ENCODE measurements around the gene MEF2A.

Gene MEF2A

GRCh38 chr15:99564221-99565048 lies 1.3 kb upstream of the MEF2A start:
- FAIRE-seq (peak; percentile 92), DNase-seq (ENCODE audit: insufficient read length) (no peak)
- TF ChIP-seq TAF1 (IDR thresholded peaks at IDR 0.05; ENCODE audit: borderline replicate concordance, low read depth, low read length) (no peak), POLR2A (IDR thresholded peaks at IDR 0.05; ENCODE audit: low read depth, low read length) (0 out of 2 replicates have a peak, but pooled peaks have one; percentile 35), POLR2AphosphoS5 (IDR thresholded peaks at IDR 0.05; ENCODE audit: low read depth, low read length) (peak; percentile 24; the same call in 1 of the 2 replicates)

- FAIRE-seq (no peak), DNase-seq (ENCODE audit: insufficient read length) (no peak)
- TF ChIP-seq POLR2AphosphoS5 (IDR thresholded peaks at IDR 0.05; ENCODE audit: low read depth, low read length) (no peak; the same call in 1 of the 2 replicates), POLR2A (IDR thresholded peaks at IDR 0.05; ENCODE audit: low read depth, low read length) (peak; percentile 64; the same call in 1 of the 2 replicates)
These were observed 810 bp upstream of the MEF2A start for GRCh38 chr15:99565049-99565298.

- DNase-seq (ENCODE audit: insufficient read length) (peak; percentile 23), FAIRE-seq (no peak)
- no peak for TF ChIP-seq POLR2A (IDR thresholded peaks at IDR 0.05; ENCODE audit: low read depth, low read length)
- no peak for TF ChIP-seq TAF1 (IDR thresholded peaks at IDR 0.05; ENCODE audit: borderline replicate concordance, low read depth, low read length)
- no peak; the same call in 1 of the 2 replicates for TF ChIP-seq POLR2AphosphoS5 (IDR thresholded peaks at IDR 0.05; ENCODE audit: low read depth, low read length)
These were observed 543 bp downstream of the MEF2A start for GRCh38 chr15:99566157-99566897.

DNA sequence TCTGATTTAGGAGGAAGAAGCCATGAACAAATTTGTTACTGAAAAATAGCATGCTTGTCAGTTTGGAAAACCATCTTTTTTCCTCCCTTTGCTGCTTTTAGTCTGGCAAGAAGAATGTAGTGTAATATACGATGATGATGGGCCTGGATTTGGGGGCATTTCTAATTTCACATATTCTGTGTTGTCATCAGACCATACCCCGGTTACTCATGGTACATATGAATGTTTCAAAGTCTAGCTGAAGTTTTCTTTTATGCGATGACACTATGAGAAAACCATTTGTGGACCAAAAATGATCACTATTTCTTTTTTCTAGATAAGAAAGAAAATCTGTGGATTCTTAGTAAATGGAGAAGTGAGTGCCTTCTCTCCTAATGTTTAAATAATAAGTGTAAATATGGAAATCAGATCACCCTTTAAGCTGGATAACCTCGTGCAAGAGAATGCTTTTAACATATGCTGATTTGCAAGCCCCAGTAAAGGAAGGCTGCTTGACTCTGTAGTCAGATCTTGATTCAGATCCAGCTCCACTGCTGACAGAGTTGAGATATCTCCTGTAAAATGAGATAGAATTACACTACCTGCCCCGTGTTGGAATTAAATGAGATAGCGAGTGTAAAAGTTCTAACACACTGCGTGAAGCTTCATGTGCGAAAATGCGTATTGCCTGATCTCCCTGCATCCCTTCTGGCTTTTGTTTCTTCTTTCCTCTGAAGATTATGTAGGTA lies 3.0 kb downstream of the MEF2A start:
- DNase-seq (ENCODE audit: insufficient read length) (no peak), FAIRE-seq (peak; percentile 78)
- no peak for TF ChIP-seq POLR2AphosphoS5 (IDR thresholded peaks at IDR 0.05; ENCODE audit: low read depth, low read length)
- no peak for TF ChIP-seq POLR2A (IDR thresholded peaks at IDR 0.05; ENCODE audit: low read depth, low read length)
- no peak for TF ChIP-seq TAF1 (IDR thresholded peaks at IDR 0.05; ENCODE audit: borderline replicate concordance, low read depth, low read length)

GRCh38 chr15:99571299-99571698 lies 5.5 kb downstream of the MEF2A start:
- DNase-seq (ENCODE audit: insufficient read length) (no peak), FAIRE-seq (no peak)
- TF ChIP-seq TAF1 (IDR thresholded peaks at IDR 0.05; ENCODE audit: borderline replicate concordance, low read depth, low read length) (no peak), POLR2A (IDR thresholded peaks at IDR 0.05; ENCODE audit: low read depth, low read length) (no peak), POLR2AphosphoS5 (IDR thresholded peaks at IDR 0.05; ENCODE audit: low read depth, low read length) (no peak)

- FAIRE-seq = no peak
- DNase-seq (ENCODE audit: insufficient read length) = no peak
- TF ChIP-seq POLR2A (IDR thresholded peaks at IDR 0.05; ENCODE audit: low read depth, low read length) = no peak
These were observed 8.3 kb downstream of the MEF2A start for GRCh38 chr15:99574048-99574447.

DNA sequence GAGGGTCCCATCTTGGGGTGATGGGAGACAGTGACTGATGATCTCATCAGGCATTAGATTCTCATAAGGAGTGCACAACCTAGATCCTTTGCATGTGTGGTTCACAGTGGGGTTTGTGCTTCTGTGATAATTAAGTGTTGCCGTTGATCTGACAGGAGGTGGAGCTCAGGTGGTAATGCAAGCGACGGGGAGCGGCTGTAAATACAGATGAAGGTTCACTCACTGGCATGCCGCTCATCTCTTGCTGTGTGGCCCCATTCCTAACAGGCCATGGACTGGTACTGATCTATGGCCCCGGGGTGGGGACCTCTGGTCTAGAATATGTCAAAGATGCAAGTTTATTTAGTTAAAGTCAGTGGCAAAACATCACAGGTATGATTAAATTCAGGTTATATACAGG lies 8.7 kb downstream of the MEF2A start:
- no peak for TF ChIP-seq POLR2AphosphoS5 (IDR thresholded peaks at IDR 0.05; ENCODE audit: low read depth, low read length)
- TF ChIP-seq POLR2A (IDR thresholded peaks at IDR 0.05; ENCODE audit: low read depth, low read length) = no peak
- no peak for TF ChIP-seq TAF1 (IDR thresholded peaks at IDR 0.05; ENCODE audit: borderline replicate concordance, low read depth, low read length)
- FAIRE-seq (no peak), DNase-seq (ENCODE audit: insufficient read length) (no peak)

DNA sequence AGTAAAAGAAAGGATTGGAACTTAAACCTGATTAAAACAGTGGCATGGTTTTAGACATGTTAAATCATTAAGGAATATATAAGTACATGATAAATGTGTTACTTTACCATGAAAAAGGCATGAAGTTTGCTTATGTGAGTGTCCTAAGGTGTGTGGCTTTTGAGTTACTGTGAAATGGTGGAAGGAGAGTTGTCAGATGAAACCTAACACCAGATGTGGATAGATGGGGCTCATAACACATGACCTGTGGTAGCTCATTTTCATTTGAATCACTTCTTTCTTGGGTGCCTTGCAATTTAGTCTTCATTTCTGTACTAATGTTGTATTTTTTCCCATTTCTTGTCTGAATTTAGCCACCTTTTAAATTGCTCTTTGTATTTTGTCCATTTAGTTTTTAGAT lies 13.0 kb downstream of the MEF2A start:
- no peak for DNase-seq (ENCODE audit: insufficient read length)
- TF ChIP-seq POLR2A (IDR thresholded peaks at IDR 0.05; ENCODE audit: low read depth, low read length) (no peak), POLR2AphosphoS5 (IDR thresholded peaks at IDR 0.05; ENCODE audit: low read depth, low read length) (no peak)
- FAIRE-seq = no peak

DNA sequence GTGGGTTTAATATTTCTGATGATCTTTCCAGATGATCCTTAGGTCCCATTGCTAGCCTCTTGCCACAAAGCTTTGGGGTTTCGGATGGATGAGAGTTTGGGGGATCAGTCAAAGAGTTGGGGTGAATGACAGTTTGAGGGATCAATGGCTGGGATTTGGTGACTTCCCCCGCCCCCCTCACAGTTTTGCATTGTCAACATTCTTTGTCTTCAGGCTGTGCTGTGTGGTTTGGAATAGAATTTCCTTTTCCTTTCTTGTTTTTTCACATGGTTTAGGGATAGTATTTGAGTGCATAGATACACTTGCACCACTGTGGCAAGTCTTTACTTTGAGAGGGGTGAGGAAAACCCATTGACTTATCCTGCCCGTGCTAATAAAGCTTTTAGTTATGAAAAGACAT lies 14.3 kb downstream of the MEF2A start:
- DNase-seq (ENCODE audit: insufficient read length) (no peak), FAIRE-seq (no peak)
- no peak for TF ChIP-seq TAF1 (IDR thresholded peaks at IDR 0.05; ENCODE audit: borderline replicate concordance, low read depth, low read length)
- TF ChIP-seq POLR2A (IDR thresholded peaks at IDR 0.05; ENCODE audit: low read depth, low read length) = no peak
- TF ChIP-seq POLR2AphosphoS5 (IDR thresholded peaks at IDR 0.05; ENCODE audit: low read depth, low read length) = no peak

- TF ChIP-seq POLR2AphosphoS5 (IDR thresholded peaks at IDR 0.05; ENCODE audit: low read depth, low read length) (no peak), POLR2A (IDR thresholded peaks at IDR 0.05; ENCODE audit: low read depth, low read length) (no peak), TAF1 (IDR thresholded peaks at IDR 0.05; ENCODE audit: borderline replicate concordance, low read depth, low read length) (no peak)
- FAIRE-seq (no peak), DNase-seq (ENCODE audit: insufficient read length) (no peak)
These were observed 16.8 kb downstream of the MEF2A start for GRCh38 chr15:99582508-99582960.

DNA sequence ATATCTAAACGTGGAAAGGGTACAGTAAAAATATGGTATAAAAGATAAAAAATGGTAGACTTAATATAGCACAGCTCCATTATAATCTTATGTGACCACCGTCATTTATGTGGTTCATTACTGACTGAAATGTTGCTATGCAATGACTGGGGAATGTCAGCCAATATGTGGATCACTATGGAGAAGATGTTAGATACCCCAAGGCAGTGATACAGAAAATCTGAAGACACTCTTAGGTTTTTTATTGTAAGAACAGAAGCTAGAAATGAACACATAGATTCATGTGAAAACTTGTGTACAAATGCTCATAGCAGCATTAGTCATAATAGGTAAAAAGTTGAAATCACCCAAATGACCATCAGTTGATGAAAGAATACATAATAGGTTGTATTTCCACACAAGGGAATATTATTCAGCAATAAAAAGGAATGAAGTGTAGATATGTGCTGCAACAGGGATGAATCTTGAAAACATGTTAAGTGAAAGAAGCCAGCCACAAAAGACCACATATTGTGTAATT lies 18.4 kb downstream of the MEF2A start:
- FAIRE-seq (no peak), DNase-seq (ENCODE audit: insufficient read length) (no peak)
- no peak for TF ChIP-seq POLR2A (IDR thresholded peaks at IDR 0.05; ENCODE audit: low read depth, low read length)
- no peak for TF ChIP-seq TAF1 (IDR thresholded peaks at IDR 0.05; ENCODE audit: borderline replicate concordance, low read depth, low read length)
- no peak for TF ChIP-seq POLR2AphosphoS5 (IDR thresholded peaks at IDR 0.05; ENCODE audit: low read depth, low read length)
